Measurements from ENCODE around the gene SLC25A39. TPM values are rescaled to one million over a fixed set of nuclear protein-coding genes. Genes with fewer than 3 reads are reported as not detected.

The SLC25A39 gene
- total RNA-seq, 1 donor from 2014 or later = 89.8 TPM

DNA sequence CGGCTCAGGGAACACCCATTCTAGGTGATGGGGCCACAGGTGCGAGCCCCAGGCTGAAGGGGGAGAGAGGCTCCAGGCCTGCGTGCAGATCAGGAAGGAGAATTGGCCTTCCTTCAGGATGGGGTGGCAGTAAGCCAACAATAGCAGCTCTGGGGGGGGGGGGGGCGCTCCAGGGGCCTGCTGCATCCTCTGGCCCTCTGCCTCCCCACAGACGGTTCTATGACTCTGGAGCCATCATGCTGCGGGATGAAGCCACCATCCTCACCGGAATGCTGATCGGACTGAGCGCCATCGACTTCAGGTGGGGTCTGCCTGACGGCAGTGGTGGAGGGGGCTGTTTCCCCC, 10.1 kb downstream of the SLC25A39 start:
- no peak for DNase-seq (ENCODE audit: low spot score)

- no peak for DNase-seq (ENCODE audit: low spot score)
Measured at GRCh38 chr17:44314031-44314430, 10.6 kb downstream of the SLC25A39 start.

DNA sequence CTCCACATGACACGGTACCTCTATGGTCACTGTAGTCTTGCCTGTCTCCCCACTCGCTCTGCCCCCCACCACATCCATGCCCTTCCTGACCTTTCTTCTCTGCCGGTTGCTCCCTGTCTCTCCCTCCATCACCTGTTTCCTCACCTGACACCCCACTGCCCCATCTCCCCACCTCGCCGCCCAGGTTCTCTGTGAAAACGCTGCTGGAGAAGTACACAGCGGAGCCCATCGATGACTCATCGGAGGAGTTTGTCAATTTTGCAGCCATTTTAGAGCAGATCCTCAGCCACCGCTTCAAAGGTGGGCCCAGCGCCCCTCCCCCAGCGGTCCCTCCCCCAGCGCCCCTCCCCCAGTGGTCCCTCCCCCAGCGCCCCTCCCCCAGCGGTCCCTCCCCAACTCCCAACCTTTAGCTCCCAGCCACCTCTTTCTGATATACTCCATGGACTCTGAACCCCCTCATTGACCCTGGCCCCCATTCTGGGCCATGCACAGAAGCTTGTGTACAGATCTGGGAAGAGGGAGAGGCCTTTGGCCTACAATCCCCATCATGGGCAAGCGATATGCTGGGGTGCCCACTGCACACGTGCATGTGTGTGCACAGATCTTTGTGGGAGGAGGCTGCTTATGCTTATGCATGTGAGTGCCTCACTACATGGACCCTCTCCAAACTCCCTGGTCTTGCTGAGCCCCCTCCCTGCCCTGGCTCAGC, 12.1 kb downstream of the SLC25A39 start:
- no peak for DNase-seq (ENCODE audit: low spot score)

DNA sequence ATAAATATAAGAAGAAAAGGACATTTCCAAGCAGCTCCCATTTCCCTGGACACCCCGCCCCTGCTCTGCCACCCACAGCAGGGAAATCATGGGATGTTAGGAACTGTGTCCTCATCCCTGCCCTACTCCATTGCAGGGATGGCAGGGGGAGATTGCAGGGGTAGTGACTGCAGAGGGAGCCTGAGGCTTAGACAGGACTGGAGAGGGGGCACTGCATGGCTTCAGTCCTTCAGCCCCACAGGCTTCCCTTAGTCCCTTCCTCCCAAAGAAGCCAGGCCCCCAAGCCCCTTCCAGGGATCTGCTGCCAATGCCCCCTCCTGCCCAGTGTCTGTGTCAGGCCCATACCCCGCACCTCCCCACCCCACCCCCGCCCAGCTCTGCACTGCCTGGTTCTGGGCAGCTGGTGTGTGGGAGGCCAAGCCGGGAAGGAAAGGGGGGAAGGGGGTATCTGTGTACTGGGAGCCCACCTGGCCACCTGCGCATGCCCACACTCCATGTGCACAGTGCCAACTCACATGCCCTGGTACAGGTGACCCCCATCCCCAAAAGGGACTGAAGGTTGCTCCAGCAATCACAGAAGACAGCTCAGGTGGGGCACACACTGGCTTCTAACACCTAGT, 13.0 kb downstream of the SLC25A39 start:
- DNase-seq (ENCODE audit: low spot score) = no peak

- DNase-seq (ENCODE audit: low spot score) = no peak
Measured at GRCh38 chr17:44310609-44311376, 13.8 kb downstream of the SLC25A39 start.

DNA sequence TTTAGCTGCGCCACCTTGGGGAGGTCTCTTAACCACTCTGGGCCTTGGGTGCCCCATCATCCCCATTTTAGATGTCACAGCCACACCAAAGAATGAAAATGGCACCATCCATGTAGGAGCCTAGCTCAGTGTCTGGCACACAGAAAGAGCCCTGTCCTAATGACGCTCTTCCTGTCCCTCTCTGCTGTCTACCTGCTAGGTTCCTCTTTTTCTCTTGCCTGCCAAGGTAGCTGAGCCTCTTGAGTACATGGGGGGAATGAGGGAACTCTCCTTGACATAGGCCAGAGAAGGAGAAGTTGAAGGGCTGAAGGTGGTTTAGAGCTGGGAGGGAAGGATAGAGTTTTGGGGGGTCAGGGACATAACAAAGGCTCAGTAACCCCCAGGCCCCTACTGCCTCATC, 14.4 kb downstream of the SLC25A39 start:
- no peak for DNase-seq (ENCODE audit: low spot score)

DNA sequence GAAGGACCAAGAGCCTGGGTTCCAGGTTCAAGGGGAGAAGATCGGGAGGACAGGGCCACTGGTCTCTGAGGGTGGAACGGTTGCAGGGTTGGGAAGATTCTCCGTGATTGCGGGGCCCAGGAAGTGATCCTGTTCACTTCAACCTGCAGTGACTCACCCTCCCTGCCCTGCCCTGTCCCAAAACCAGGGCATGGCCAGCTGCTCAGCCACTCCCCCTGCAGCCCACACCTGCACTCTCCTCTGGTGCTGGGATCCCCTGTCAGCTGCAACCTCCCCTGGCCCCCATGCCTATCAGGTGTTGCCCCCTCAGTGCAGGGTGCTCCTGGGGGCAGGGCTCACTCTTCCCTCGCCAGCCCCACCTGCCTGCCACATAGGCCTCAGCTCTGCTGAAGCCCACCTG, 15.2 kb downstream of the SLC25A39 start:
- DNase-seq (ENCODE audit: low spot score) = no peak

- no peak for DNase-seq (ENCODE audit: low spot score)
Measured at GRCh38 chr17:44308865-44309264, 15.8 kb downstream of the SLC25A39 start.

- DNase-seq (ENCODE audit: low spot score) = peak; percentile 94
Measured at GRCh38 chr17:44308320-44308818, 16.3 kb downstream of the SLC25A39 start, which contains the start of gene RUNDC3A. Gene RUNDC3A, plus strand, starts transcription at chr17:44308601. Its CDS starts 232 bp downstream, at chr17:44308833.

DNA sequence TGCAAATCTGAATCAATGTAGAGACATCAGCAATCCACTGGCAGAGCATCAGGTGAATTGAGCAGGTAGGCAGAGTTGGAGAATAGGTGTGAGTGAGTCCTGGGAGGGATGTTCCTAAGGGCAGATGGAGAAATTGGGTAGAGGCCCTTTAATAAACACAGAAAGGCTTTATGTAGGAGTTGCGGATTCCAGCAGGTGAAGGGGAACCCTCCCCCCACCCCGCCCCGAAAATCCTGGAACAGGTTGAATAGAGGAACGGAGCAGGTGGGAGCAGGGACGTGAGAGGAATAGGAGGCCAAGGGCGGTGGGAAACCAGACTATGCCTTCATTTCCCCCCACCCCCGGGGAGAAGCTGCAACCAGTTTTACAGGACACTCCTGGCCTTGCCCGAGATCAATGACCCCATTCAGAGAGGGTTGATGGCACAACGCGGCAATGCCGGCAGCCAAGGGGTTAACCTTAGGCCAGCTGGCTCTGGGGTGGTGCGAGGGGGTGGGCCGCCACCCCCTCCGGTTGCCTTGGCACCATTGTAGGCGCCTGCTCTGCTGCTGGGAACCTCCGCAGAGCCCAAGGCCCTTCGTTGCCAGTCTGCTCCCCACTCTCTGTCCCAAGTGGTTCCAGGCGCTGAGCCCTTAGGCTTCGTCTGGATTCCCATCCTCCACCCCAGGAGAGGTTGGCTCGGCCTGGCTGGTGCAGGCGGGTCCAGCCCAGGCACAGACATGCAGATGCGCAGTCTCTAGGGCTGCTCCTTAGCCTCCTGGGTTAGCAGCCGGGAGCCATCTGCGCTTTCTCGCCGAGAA, 17.0 kb downstream of the SLC25A39 start:
- DNase-seq (ENCODE audit: low spot score) = peak; percentile 83

DNA sequence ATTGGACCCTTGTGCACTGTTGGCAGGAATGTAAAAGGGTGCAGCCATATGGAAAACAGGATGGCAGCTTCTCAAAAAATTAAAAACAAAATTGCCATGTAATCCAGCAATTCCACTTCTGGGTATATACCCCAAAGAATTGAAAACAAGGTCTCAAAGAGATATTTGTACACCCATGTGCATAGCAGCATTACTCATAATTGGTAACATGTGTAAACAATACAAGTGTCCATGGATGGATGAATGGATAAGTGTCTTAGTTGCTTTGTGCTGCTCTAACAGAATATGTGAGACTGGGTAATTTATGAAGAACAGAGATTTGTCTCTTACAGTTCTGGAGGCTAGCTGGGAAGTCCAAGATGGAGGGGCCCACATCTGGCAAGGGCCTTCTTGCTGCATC, 20.0 kb downstream of the SLC25A39 start:
- DNase-seq (ENCODE audit: low spot score) = no peak

DNA sequence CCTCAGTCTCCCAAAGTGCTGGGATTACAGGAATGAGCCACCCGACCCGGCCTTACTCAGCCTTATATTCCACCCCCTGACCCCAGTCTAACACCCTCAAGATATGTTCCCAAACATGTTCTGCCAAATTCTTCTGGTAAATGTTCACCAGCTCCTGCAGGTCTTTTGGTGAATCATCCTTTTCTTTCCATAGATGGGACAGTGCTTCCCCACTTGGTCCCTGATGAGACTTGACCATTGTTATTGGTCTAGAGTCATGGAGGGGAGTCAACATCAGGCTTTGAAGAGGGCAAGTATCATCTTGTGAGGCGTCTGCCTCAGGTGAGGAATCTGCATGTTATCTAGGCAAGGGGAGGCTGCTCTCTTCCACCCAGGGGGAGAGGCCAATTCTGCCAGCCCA, 26.6 kb downstream of the SLC25A39 start:
- DNase-seq (ENCODE audit: low spot score) = no peak

- DNase-seq (ENCODE audit: low spot score) = no peak
Measured at GRCh38 chr17:44293509-44294226, 31.0 kb downstream of the SLC25A39 start.

DNA sequence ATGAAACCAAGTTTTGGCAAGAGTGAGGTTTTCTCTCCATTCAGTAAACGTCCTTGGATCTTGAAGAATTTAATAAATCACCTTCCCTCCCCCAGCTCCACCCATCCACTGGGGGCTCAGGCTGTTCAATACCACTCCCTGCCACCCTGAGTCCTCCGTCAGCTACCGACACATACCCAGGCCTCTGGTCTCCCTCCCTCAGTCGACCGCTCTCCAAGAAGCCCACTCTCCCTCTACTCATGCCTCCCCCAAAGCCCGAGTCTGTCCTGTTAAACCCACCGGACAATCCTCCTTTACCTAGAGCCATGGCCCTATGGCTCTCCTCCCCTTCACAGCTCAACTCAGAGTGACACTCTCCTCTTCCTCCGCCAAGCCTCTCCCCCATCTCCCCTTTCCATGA, 37.0 kb downstream of the SLC25A39 start:
- no peak for DNase-seq (ENCODE audit: low spot score)

- DNase-seq (ENCODE audit: low spot score) = no peak
Measured at GRCh38 chr17:44284024-44284400, 40.6 kb downstream of the SLC25A39 start.

- DNase-seq (ENCODE audit: low spot score) = no peak
Measured at GRCh38 chr17:44283344-44284023, 41.1 kb downstream of the SLC25A39 start.

- DNase-seq (ENCODE audit: low spot score) = no peak
Measured at GRCh38 chr17:44282264-44282663, 42.4 kb downstream of the SLC25A39 start.

- DNase-seq (ENCODE audit: low spot score) = no peak
Measured at GRCh38 chr17:44281570-44281969, 43.1 kb downstream of the SLC25A39 start.

- no peak for DNase-seq (ENCODE audit: low spot score)
Measured at GRCh38 chr17:44280392-44280937, 44.2 kb downstream of the SLC25A39 start.

Measured in umbilical cord (tissue), 2 donors.